Activated CD4-positive, alpha-beta T cell treated with anti-CD3 and anti-CD28 coated beads for 1 hour (primary cell): ENCODE data around the gene WASF1.
"Not testable (repeated sequence)": the region's sequence is repeated elsewhere in the genome, so short reads cannot be mapped to it uniquely, and the experiment has no call there.

Source experiments
- DNase-seq: peaks from one replicate; pipeline ENCODE4 v3.0.0-alpha.2; 2020

The WASF1 gene

DNA sequence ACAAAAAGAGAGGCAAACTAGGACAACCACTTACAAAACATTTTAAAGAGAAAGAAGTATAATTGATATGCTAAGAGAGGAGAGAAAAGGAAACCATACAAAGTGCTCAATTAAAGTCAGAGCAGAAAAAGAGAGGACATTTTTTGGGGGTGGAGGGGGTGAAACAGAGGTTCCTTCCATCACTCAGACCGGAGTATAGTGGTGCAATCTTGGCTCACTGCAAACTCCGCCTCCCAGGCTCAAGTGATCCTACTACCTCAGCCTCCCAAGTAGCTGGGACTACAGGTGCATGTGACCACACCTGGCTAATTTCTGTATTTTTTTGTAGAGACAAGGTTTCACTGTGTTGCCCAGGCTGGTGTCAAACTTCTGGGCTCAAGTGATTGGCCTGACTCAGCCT lies 9.4 kb downstream of the WASF1 start:
- DNase-seq = no peak

DNA sequence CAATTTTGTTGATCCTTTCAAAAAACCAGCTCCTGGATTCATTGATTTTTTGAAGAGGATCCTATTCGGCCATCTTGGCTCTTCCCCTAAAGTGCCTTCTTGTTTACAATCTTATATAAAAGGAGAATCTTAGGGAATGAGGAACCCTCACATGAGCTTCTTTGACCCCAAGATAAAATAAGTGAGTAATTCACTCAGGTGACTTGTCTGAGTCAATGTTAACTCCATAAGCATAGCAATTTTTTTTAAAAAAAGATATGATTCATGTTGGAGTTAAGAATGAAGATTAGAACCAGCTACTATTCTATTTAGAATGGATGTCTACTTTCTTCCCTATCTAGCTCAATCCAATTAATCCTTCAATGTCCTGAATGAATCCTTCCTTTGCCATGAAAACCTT lies 21.0 kb downstream of the WASF1 start:
- no peak for DNase-seq

GRCh38 chr6:110147870-110148269 lies 31.6 kb downstream of the WASF1 start:
- no peak for DNase-seq

GRCh38 chr6:110140650-110141049 lies 38.8 kb downstream of the WASF1 start:
- no peak for DNase-seq

GRCh38 chr6:110139052-110139451 lies 40.4 kb downstream of the WASF1 start:
- DNase-seq = no peak

DNA sequence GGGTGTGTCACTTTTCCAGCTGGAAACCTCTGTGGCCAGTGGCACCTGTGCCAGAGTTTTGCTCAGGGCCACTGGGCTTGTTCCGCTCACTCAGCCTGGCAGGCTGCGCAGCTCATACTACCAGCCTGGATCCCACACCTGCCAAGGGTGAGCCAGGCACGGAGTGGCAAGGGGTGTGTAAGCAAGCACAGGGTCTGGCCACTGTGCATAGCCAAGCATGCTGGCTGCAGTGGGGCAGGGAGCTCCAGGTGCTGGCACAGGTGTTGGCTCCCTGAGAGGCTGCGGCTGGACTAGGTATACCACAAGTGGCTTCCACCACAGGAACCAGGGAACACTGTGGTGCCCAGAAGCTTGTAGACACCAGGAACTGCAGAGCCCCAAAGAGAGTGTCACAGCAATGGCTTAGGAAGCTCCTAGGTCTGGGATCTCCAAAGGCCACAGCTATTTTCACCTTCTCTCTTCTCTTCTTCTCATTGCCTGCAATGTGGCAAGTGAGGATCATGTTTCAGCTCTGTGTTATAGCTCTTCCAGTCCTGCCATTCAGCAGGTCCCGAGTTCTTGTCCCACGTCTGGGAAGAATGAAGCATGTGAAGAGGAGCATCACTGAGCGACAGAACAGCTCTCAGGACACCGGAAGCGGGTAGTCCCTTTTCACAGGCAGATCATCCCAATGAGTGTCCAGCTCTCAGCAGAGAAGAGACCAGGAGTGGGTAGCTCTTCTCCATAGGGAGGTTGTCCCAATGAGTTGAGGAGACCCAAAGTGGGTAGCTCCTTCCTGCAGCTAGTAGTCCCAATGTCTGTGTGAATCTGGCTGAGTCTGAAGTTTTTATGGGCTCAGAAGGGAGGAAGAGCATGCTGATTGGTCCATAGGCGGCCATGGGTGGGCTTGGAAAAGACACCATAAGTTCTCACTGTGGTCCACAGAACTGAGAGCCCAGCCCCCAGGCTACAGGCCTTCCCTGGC lies 41.3 kb downstream of the WASF1 start:
- no peak for DNase-seq

DNA sequence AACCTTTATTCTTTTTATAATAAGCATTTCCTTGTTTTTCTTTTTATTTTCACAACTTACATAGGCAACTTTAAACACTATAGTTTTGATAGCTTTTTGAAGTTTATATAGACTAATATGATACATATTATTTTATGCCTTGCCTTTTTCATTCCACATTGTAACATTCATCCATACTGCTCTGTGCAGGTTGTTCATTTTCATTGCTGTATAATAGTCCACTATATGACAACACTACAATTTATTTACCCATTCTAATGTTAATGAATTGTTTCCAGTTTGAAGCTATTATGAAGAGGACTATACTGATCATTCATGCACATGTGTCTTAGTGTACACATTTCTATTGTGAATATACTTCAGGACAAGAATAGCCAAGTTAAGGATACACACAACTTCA lies 49.1 kb downstream of the WASF1 start:
- DNase-seq = no peak

- no peak for DNase-seq
Measured at GRCh38 chr6:110128418-110128817, 51.1 kb downstream of the WASF1 start.

GRCh38 chr6:110125361-110125760 lies 54.1 kb downstream of the WASF1 start:
- no peak for DNase-seq

- DNase-seq = not testable (repeated sequence)
Measured at GRCh38 chr6:110121655-110122054, 57.8 kb downstream of the WASF1 start.

GRCh38 chr6:110116258-110116657 lies 63.2 kb downstream of the WASF1 start:
- no peak for DNase-seq

GRCh38 chr6:110114004-110114403 lies 65.5 kb downstream of the WASF1 start:
- DNase-seq = no peak

DNA sequence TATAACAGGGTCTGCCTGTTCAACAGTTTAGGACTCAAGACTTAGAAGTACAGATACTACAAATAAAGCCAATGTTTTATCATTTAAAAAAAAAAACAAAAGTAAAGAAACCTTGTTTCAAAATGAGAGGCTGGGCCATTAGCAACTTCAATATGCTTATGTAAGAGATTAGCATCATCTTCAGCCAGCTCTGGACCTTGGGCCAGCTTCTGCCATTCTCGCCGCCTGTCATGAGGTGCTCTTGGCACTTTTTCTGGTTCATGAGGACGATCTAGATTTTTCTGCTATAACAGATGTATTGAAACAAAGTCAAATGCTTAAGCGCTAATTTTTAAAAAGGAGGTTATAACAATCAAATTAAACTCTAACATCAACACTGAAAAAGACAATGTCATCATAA lies 74.2 kb downstream of the WASF1 start:
- DNase-seq = no peak

DNA sequence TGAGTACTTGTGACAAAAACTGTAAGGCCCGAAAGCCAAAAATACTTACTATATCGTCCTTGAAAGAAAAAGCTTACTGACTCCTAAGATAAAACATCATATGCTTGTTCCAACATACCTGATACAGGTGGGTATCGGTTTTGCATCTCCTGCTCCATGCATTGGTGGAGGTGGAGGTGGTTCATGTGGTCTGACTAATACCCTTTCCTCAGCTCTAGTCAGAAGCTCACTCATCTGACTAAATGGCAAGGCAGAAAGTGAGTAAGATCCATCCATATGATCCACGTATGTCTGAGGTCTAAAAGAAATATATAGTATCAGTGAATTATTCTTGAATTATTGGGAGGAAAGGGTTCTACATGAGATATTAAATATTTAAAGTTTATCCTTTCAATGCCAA lies 76.2 kb downstream of the WASF1 start:
- DNase-seq = no peak

DNA sequence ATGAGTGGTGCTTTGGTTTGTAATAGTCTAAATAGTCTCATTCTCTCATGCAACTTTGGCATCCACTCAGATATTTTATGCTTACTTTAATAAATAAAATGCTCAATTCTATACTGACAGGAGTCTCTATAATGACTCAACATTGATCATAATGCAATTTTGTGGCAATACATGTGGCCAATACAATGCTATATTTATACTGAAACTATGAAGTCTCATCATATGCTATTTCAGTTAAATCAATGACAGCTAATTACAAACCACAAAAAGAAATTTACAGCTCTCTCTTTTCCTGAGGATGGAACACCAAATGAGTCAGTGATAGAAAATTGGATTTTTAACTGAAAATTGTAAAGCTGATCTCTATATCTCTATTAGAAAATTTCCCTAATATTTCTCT lies 77.1 kb downstream of the WASF1 start:
- DNase-seq = no peak

DNA sequence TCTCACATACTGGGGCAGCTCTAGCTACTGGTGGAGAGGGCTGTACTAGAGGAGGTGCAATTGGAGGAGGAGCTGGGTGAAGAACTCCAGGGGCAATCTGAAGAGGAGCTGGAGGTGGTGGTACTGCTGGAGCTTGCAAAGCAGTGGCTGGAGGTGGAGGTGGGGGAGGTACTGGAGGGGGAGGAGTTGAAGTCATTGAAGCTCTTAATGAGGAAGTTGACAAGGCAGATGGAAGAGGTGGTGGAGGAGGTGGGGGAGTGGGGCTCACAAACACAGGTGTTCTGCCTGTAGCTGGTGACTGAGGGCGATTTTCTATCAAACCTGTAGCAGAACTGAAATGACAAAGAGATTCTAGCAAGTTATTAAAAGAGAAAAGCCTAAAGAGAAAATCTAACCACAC lies 77.6 kb downstream of the WASF1 start:
- no peak for DNase-seq

DNA sequence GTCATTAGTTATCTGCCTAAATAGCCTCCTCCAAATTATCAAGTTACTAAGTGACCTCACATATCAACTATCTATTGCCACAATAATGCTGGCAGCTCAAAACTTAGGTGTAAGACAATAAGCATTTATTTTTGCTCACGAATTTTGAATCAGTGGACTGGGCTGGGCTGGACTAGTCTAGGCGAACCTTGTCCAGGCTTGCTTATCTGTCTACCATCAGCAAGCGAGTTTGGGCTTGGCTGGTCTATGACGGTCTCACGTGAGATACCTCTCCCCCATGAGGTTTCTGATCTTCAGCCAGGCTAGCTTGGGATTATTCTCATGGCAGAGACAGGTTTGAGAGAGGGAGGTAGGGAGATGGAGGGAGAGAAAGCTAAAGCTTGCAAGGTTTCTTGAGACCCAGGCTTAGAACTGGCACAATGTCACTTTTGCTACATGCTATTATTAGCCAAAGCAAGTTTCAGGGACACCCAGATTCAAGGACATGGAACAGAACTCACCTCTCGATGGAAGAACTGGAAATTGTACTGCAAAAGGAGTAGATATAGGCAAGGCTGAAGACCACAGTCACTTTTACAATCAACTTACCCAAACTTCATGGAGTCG lies 80.9 kb downstream of the WASF1 start:
- no peak for DNase-seq

DNA sequence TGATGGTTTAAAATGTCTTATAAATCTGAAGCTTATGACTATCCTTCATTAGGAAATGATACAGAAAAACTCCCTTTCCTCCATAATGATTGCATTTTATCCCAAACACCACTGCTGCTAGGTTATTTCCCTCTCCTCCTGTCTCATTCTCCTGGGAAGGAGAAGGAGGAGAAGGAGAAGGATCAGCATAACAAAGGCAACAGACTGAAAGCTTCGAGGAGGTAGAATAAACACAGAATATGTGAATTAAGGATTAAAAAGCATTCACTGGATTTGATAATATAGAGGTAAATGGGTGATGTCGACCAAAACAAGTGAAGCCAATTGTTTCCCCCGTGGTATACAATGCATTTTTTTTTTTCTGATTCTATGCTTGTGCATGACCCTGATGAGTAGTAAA lies 82.0 kb downstream of the WASF1 start:
- DNase-seq = no peak

DNA sequence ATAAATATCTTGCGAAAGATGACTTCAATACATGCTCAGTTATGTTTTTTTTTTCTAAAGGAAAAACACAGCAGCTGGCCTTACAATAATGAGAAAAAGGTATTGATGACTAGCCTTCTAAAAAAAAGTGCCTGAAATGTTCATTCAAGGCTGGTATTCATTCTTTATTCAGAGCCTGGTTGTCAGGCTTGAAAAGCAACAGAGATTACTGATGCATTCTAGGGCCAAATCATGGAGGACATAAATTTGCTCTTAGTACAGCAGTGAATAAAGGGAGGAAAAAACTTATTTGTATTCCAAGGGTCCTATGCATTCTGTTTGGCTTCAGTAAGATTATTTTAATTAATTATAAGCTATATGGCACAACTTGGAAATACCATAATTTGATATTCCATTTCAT lies 83.5 kb downstream of the WASF1 start:
- DNase-seq = no peak

GRCh38 chr6:110095101-110095500 lies 84.4 kb downstream of the WASF1 start:
- DNase-seq = no peak

DNA sequence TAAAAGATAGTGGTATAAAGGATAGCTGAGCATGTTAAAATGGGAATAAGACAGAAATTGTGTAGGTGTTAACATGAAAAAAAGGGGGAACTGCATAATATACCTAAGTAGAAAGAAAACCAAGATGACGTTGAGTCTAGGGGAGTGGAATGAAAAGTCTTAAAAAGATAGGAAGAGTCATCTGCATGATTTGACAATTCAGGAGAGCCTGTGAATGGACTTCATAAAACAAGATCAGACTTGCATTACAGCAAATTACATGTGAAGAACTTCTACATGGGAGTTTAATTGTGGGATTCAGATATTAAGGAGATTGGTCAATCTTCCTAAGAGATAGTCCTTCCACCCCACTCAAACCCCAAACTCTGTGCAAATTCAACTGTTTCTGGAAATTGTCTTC lies 85.5 kb downstream of the WASF1 start:
- no peak for DNase-seq

- no peak for DNase-seq
Measured at GRCh38 chr6:110090876-110091275, 88.6 kb downstream of the WASF1 start.

DNA sequence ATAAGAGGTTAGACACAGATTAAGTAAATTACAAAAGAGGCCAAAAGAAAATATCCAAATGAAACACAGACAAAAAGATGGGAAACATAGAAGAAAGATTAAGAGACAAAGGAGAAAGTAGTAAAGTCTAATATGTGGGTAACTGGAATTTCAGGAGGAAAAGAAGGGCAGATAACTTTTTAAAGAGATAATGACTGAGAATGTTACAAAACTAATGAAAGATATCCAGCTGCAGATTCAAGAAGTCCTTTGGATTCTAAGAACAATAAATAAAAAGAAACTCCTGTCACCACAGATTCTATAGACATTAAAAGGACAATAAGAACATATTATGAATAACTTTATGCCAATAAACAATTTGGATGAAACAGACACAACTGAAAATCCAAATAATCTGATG lies 90.1 kb downstream of the WASF1 start:
- no peak for DNase-seq

DNA sequence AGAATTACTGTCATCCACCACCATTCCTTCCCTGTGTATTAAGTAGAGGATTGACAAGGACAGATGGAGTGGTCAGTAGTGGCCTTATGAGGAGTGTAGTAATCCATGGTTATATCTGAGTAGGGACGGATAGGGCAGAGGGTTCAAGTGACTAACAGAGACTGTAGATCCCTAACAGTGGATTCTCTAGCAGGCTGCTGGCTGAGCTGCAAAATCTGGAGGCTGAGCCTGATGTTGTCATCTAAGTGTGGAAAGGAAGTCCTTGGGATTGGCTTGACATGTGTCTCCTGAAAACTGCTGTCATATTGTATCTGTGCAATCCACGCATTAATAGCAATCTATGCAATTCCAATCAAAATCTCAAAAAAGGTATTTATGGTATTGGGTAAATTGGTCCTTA lies 94.2 kb downstream of the WASF1 start:
- DNase-seq = no peak
